Measurements from ENCODE around the gene ANXA6.
"Not testable (repeated sequence)": the region's sequence is repeated elsewhere in the genome, so short reads cannot be mapped to it uniquely, and the experiment has no call there.

Gene ANXA6

GRCh38 chr5:151179489-151179840 is 21.9 kb upstream of the ANXA6 start:
- no peak for DNase-seq

- DNase-seq = no peak
Measured at GRCh38 chr5:151178777-151179488, 21.4 kb upstream of the ANXA6 start.

DNA sequence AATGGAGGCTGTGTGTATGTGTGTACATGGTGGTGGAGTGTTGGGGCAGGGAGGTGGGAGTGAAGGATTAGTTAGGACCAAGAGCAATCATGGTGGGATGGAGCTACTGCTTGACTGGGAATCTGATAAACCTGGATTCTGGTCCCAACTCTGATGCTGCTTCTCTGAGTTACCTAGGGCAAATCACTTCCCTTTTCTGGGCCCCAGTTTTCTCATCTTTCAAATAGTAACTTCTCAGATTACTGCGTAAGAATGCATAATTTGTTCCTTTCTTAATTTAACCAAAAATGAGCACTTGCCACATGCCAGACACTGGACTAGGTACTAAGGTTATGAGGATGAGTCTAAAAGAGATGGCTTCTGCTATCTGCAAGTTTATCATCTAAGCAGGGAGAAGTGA is 20.8 kb upstream of the ANXA6 start:
- no peak for DNase-seq

GRCh38 chr5:151176268-151176667 is 18.7 kb upstream of the ANXA6 start:
- DNase-seq = not testable (repeated sequence)

- DNase-seq = no peak
Measured at GRCh38 chr5:151174612-151175101, 17.1 kb upstream of the ANXA6 start.

GRCh38 chr5:151173711-151174611 is 16.4 kb upstream of the ANXA6 start:
- no peak for DNase-seq

GRCh38 chr5:151171529-151171928 is 13.9 kb upstream of the ANXA6 start:
- DNase-seq = no peak

GRCh38 chr5:151168602-151169344 is 11.2 kb upstream of the ANXA6 start:
- no peak for DNase-seq

- no peak for DNase-seq
Measured at GRCh38 chr5:151167022-151167421, 9.4 kb upstream of the ANXA6 start.

- DNase-seq = peak; percentile 62
Measured at GRCh38 chr5:151164687-151165392, 7.3 kb upstream of the ANXA6 start.

- DNase-seq = no peak
Measured at GRCh38 chr5:151162776-151163175, 5.2 kb upstream of the ANXA6 start.

- DNase-seq = no peak
Measured at GRCh38 chr5:151159649-151160373, 2.2 kb upstream of the ANXA6 start.

- no peak for DNase-seq
Measured at GRCh38 chr5:151158287-151158661, 695 bp upstream of the ANXA6 start.

GRCh38 chr5:151156507-151157420 is 815 bp downstream of the ANXA6 start:
- DNase-seq = peak; percentile 60

DNA sequence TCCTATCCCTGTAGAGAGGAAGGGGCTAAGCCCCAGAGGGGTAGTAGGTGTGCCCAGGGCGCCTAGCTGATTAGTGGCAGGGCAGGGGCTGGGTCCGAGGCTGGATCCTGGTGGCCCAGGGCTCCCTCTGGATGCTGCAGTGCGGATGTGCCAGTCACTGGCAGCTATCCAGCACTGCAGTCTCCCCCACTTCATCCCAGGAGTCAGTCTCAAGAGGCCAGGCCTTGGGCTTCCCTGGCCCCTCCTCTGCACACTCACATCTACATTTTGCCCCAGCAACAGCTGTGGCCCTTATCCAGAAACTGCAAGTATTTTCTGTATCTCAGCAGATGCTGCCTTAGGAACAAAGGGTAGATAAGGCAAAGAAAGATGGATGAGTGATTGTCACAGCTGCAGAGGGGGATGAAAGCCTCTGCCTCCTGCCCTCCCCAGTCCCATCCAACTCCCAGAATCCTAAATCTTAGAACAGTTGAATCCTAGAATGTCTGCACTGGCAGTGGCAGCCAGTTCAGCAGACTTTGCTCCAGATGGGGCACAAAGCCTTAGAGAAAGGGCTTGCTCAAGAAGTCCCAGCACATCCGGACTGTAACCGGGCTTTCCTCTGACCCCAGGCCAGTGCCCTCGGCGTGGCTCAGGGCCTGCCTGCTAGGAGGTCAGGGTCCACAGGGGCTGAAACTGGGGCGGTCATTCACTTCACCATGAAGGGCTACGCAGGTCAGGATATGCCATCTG is 1.6 kb downstream of the ANXA6 start:
- DNase-seq = peak; percentile 61

DNA sequence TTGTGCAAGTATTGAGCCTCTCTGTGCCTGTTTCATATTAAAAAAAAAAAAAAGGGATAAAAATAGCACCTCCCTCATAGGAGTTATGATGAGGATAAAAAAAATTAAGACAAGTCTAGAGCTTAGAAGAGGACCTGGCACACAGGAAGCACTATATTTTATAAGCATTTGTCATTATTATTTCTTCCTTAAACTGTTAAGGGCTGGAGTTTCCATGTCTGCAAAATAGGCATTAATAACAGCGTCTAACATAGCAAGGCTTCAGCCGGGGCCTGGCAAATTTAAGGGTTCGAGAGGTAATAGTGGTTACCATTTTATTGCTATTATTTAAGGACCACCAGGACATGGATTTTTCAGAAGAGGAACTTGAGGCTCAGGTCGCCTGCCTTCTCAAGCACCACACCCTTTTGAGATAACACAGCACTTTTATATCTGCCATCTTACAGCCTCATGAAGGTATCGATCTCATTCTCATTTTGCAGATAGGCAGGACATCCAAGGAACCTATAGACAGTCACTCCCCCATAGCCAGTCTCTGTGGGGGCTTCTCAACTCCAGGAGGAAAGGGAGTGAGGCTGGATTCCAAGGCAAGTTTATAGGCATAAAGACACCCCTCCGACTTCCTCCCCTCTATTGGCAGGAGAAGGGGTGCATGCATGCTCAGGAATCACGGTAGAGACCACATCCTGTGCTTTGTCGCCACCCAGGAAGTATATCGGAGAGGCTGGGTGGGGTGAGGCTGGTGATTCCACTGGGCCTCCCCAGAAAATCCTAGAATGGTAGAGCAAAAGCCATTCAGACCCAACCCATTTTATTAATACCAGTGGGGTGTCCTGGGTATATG is 2.4 kb downstream of the ANXA6 start:
- peak; percentile 53 for DNase-seq

DNA sequence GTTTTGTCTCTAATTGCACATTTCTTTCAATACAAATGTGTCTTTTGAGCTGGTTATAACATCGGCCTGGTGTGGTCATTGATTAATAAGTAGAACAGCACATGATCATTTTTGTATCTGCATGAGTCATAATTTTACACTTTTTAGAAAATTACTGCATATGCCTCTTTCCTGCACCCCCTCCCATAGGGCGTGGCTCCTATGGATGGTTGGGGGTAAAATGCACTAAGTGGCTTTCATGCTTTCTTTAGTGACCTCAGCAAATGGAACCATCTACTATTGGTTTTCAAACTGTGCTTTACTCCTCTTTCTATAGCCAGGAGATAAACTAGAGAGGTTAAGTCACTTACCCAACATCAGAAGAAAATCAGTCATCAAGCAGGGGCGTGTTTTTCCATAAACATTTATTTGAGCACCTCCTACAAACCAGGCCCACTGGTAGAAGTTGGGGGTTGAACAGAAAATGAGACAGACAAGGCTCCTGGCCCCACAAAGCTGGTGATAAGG is 3.8 kb downstream of the ANXA6 start:
- DNase-seq = no peak

DNA sequence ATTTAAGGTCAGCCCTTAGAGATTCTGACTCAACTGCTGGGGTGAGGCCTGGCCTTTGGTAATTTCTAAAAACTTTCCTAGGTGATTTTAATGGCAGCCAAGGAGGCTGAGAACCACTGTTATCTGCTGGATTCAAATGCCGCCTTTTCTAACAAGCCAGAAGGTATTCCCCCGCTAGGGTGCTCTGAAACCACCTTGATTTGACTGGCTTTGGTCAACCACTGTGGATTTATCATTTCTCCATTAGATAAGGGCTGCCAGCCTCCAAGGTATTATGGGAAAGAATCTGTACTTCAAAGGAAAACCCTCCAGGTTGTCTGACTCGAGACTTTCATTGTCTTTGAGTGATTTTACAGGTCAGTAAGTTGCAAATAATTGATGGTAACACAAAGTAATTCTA is 4.3 kb downstream of the ANXA6 start:
- DNase-seq = no peak

- DNase-seq = no peak
Measured at GRCh38 chr5:151151793-151152192, 5.8 kb downstream of the ANXA6 start.

Measured in HCEC 1CT (cell line).